Endodermal cell (in vitro differentiated cells): ENCODE measurements around the gene NIPSNAP3A. TPM values are rescaled to one million over a fixed set of nuclear protein-coding genes. Genes with fewer than 3 reads are reported as not detected.

Source experiments
- DNase-seq: peaks from one replicate; pipeline ENCODE4 v3.0.0-alpha.2; 2017
- H3K27ac ChIP-seq: 2 replicates; pipeline ENCODE4 v1.5.1; 2013; ENCODE audit warnings: mild to moderate bottlenecking, low read depth, low read length, moderate library complexity
- H3K27me3 ChIP-seq: 2 replicates; pipeline ENCODE4 v1.6.1; 2013; ENCODE audit warnings: mild to moderate bottlenecking, low read length, moderate library complexity; ENCODE audit not compliant: insufficient read depth, control insufficient read depth, poor library complexity, severe bottlenecking
- H3K36me3 ChIP-seq: 2 replicates; pipeline ENCODE4 v1.7.0; 2013; ENCODE audit warnings: mild to moderate bottlenecking, low read length, moderate library complexity; ENCODE audit not compliant: control insufficient read depth, insufficient read depth
- H3K4me1 ChIP-seq: one replicate; pipeline ENCODE4 v1.7.0; 2013; ENCODE audit warnings: low read length; ENCODE audit not compliant: control insufficient read depth, insufficient read depth
- H3K4me3 ChIP-seq: 2 replicates; pipeline ENCODE4 v1.5.1; 2013; ENCODE audit warnings: mild to moderate bottlenecking, low read length, moderate library complexity
- H3K9ac ChIP-seq: 2 replicates; pipeline ENCODE4 v1.6.1; 2013; ENCODE audit warnings: mild to moderate bottlenecking, low read length, moderate library complexity; ENCODE audit not compliant: poor library complexity, severe bottlenecking; ENCODE audit errors: extremely low read depth
- H3K9me3 ChIP-seq: 2 replicates; pipeline ENCODE4 v1.6.1; 2013; ENCODE audit warnings: mild to moderate bottlenecking, low read length, moderate library complexity; ENCODE audit not compliant: control insufficient read depth
- H3K27ac Mint-ChIP-seq: 2 replicates; pipeline ENCODE4 v1.8.0; 2020; ENCODE audit warnings: mixed read lengths
- H3K27me3 Mint-ChIP-seq: 2 replicates; pipeline ENCODE4 v1.8.0; 2021; ENCODE audit warnings: mild to moderate bottlenecking, mixed read lengths; ENCODE audit not compliant: insufficient read depth
- H3K36me3 Mint-ChIP-seq: 2 replicates; pipeline ENCODE4 v1.8.0; 2020; ENCODE audit warnings: low read depth, mixed read lengths
- H3K4me1 Mint-ChIP-seq: 2 replicates; pipeline ENCODE4 v1.8.0; 2020; ENCODE audit warnings: mixed read lengths
- H3K4me3 Mint-ChIP-seq: 2 replicates; pipeline ENCODE4 v1.8.0; 2020; ENCODE audit warnings: mild to moderate bottlenecking, moderate library complexity, mixed read lengths
- H3K9me3 Mint-ChIP-seq: 2 replicates; pipeline ENCODE4 v1.8.0; 2020; ENCODE audit warnings: mild to moderate bottlenecking, mixed read lengths
- WGBS, 2 experiments: methylation state at CpG; one replicate each; pipeline versions ENCODE4 v1.1.5 to v1.1.7; 2013; ENCODE audit warnings: missing lambda C conversion rate in 2 of 2, mixed read lengths in 1 of 2; ENCODE audit not compliant: insufficient coverage in 1 of 2, insufficient read length in 1 of 2; 5-methylcytosine and 5-hydroxymethylcytosine counted together
- total RNA-seq, 2 donors: library from RNA; stranded (reverse); fragmentation: NEBNext Ultra II Directional in 1 of 2; extraction: Animal tissue kit (Norgen Biotek cat#: 25700) in 1 of 2; gene quantifications; 2 replicates in 1 of 2; 3 replicates in 1 of 2; pipeline ENCODE4 v1.2.1, GENCODE V29; 2021
- TF ChIP-seq, protein P1 (sequence below): fragments of 200-600 bp; sonication (generic); conservative IDR thresholded peaks from 2 replicates; pipeline ENCODE4 v1.5.0; 2021; ENCODE audit warnings: antibody characterized with exemption, mild to moderate bottlenecking

Gene NIPSNAP3A
- total RNA-seq, 2 donors from 2014 or later = 18.8 to 20.5 TPM

GRCh38 chr9:104769655-104770054, 22.2 kb downstream of the NIPSNAP3A start:
- DNase-seq = no peak
- no peak overlapping the region for H3K4me3 Mint-ChIP-seq
- peaks cover 2% of the 10 kb centered on the region for H3K36me3 Mint-ChIP-seq
- Histone ChIP-seq H3K27ac (no peak overlapping the region), H3K4me1 (no peaks in the 10 kb centered on the region), H3K4me3 (no peak overlapping the region), H3K27me3 (no peaks in the 10 kb centered on the region), H3K9ac (no peak overlapping the region), H3K36me3 (no peaks in the 10 kb centered on the region), H3K9me3 (no peaks in the 10 kb centered on the region)
- H3K9me3 Mint-ChIP-seq = no peaks in the 10 kb centered on the region
- H3K4me1 Mint-ChIP-seq = no peaks in the 10 kb centered on the region
- TF ChIP-seq, protein P1, sequence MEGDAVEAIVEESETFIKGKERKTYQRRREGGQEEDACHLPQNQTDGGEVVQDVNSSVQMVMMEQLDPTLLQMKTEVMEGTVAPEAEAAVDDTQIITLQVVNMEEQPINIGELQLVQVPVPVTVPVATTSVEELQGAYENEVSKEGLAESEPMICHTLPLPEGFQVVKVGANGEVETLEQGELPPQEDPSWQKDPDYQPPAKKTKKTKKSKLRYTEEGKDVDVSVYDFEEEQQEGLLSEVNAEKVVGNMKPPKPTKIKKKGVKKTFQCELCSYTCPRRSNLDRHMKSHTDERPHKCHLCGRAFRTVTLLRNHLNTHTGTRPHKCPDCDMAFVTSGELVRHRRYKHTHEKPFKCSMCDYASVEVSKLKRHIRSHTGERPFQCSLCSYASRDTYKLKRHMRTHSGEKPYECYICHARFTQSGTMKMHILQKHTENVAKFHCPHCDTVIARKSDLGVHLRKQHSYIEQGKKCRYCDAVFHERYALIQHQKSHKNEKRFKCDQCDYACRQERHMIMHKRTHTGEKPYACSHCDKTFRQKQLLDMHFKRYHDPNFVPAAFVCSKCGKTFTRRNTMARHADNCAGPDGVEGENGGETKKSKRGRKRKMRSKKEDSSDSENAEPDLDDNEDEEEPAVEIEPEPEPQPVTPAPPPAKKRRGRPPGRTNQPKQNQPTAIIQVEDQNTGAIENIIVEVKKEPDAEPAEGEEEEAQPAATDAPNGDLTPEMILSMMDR = no peak
- WGBS, 2 experiments = 94% methylated on average over 2 of the region's 2 CpGs; no CpG with 5 or more reads in 1 of the 2 experiments
- H3K27ac Mint-ChIP-seq = no peak overlapping the region
- no peaks in the 10 kb centered on the region for H3K27me3 Mint-ChIP-seq

- Mint-ChIP-seq H3K27me3 (no peaks in the 10 kb centered on the region), H3K27ac (no peak overlapping the region), H3K4me1 (peaks cover 3% of the 10 kb centered on the region), H3K9me3 (no peaks in the 10 kb centered on the region), H3K4me3 (no peak overlapping the region), H3K36me3 (peaks cover 2% of the 10 kb centered on the region)
- Histone ChIP-seq H3K27me3 (no peaks in the 10 kb centered on the region), H3K9me3 (no peaks in the 10 kb centered on the region), H3K4me1 (no peaks in the 10 kb centered on the region), H3K4me3 (no peak overlapping the region), H3K36me3 (no peaks in the 10 kb centered on the region), H3K27ac (no peak overlapping the region), H3K9ac (no peak overlapping the region)
- DNase-seq = no peak
- WGBS, 2 experiments = 92 to 94% methylated on average over 2 to 5 of the region's 5 CpGs
- TF ChIP-seq, protein P1 = no peak
These were observed 25.4 kb downstream of the NIPSNAP3A start for GRCh38 chr9:104772714-104773510.

GRCh38 chr9:104774132-104774531, 26.6 kb downstream of the NIPSNAP3A start:
- peaks cover 2% of the 10 kb centered on the region for H3K36me3 Mint-ChIP-seq
- peaks cover 11% of the 10 kb centered on the region for H3K4me1 Mint-ChIP-seq
- no peak overlapping the region for H3K27ac ChIP-seq
- H3K27me3 Mint-ChIP-seq = no peaks in the 10 kb centered on the region
- H3K27ac Mint-ChIP-seq = no peak overlapping the region
- no peak overlapping the region for H3K9ac ChIP-seq
- WGBS, 2 experiments = 83% methylated on average over 1 of the region's 1 CpG; no CpG with 5 or more reads in 1 of the 2 experiments
- H3K4me3 ChIP-seq = no peak overlapping the region
- H3K9me3 ChIP-seq = no peaks in the 10 kb centered on the region
- TF ChIP-seq, protein P1 = no peak
- no peak overlapping the region for H3K4me3 Mint-ChIP-seq
- H3K9me3 Mint-ChIP-seq = no peaks in the 10 kb centered on the region
- no peaks in the 10 kb centered on the region for H3K36me3 ChIP-seq
- no peaks in the 10 kb centered on the region for H3K4me1 ChIP-seq
- no peaks in the 10 kb centered on the region for H3K27me3 ChIP-seq
- DNase-seq = no peak
